ENCODE measurements around the gene RAB10. TPM values are rescaled to one million over a fixed set of nuclear protein-coding genes. Genes with fewer than 3 reads are reported as not detected.

Gene RAB10
- total and polyA plus RNA-seq, 9 of the 15 experiments (the other 6 are each of a cell fraction or from before 2014, with no cell fraction given): 25.1 to 214 (median 157) TPM

DNA sequence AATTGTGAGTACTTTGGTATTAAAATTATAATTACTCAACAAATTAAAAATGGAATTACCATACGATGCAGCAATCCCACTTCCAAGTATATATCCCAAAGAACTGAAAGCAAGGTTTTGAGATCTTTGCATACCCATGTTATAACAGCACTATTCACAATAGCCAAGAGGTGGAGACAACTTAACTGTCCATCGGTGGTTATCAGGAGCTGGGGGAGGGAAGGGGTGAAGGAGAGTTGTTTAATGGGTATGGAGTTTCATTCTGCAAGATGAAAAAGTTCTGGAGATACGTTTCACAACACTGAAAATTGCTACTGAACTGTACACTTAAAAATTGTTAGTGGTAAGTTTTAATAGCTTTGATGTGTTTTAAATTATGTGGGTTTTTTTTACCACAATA lies 25.7 kb downstream of the RAB10 start (continued):
- TF ChIP-seq JUND (IDR thresholded peaks at IDR 0.05; ENCODE audit: borderline replicate concordance, low read depth, low read length) (peak; percentile 39; the same call in 1 of the 2 replicates), JUND (tag; IDR thresholded peaks at IDR 0.05; ENCODE audit: borderline replicate concordance, low read depth, low read length) (no peak), SIRT6 (IDR thresholded peaks at IDR 0.05; ENCODE audit: low read depth, low read length) (no peak), ZNF551 (CRISPR knock-in tag; IDR thresholded peaks at IDR 0.05) (no peak), ZNF165 (CRISPR knock-in tag; IDR thresholded peaks at IDR 0.05; ENCODE audit: borderline replicate concordance) (no peak), ERF (CRISPR knock-in tag; IDR thresholded peaks at IDR 0.05) (no peak), TAL1 (IDR thresholded peaks at IDR 0.05) (no peak), PRPF4 (IDR thresholded peaks at IDR 0.05; ENCODE audit: insufficient read depth, low read depth, low read length, poor library complexity, severe bottlenecking) (no peak), ARID1B (IDR thresholded peaks at IDR 0.05) (peak; percentile 30; the same call in 1 of the 2 replicates), ZNF583 (CRISPR knock-in tag; IDR thresholded peaks at IDR 0.05) (no peak), RBM17 (IDR thresholded peaks at IDR 0.05; ENCODE audit: borderline replicate concordance, low read depth, low read length) (no peak), BHLHE40 (IDR thresholded peaks at IDR 0.05; ENCODE audit: low read length) (no peak), E2F3 (CRISPR knock-in tag; IDR thresholded peaks at IDR 0.05) (no peak), KLF16 (IDR thresholded peaks at IDR 0.05) (0 out of 2 replicates have a peak, but pooled peaks have one; percentile 42), BRF1 (IDR thresholded peaks at IDR 0.05; ENCODE audit: borderline replicate concordance, extremely low read depth, insufficient read length) (no peak), ZNF121 (CRISPR knock-in tag; conservative IDR thresholded peaks at IDR 0.05) (no peak), PHF21A (IDR thresholded peaks at IDR 0.05; ENCODE audit: borderline replicate concordance, low read depth) (no peak), NEUROD1 (IDR thresholded peaks at IDR 0.05; ENCODE audit: borderline replicate concordance, low read depth, low read length, partially characterized antibody) (no peak)
- TF ChIP-seq, protein P1, sequence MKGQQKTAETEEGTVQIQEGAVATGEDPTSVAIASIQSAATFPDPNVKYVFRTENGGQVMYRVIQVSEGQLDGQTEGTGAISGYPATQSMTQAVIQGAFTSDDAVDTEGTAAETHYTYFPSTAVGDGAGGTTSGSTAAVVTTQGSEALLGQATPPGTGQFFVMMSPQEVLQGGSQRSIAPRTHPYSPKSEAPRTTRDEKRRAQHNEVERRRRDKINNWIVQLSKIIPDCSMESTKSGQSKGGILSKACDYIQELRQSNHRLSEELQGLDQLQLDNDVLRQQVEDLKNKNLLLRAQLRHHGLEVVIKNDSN (CRISPR knock-in tag; IDR thresholded peaks at IDR 0.05): no peak
- TF ChIP-seq, protein P2, sequence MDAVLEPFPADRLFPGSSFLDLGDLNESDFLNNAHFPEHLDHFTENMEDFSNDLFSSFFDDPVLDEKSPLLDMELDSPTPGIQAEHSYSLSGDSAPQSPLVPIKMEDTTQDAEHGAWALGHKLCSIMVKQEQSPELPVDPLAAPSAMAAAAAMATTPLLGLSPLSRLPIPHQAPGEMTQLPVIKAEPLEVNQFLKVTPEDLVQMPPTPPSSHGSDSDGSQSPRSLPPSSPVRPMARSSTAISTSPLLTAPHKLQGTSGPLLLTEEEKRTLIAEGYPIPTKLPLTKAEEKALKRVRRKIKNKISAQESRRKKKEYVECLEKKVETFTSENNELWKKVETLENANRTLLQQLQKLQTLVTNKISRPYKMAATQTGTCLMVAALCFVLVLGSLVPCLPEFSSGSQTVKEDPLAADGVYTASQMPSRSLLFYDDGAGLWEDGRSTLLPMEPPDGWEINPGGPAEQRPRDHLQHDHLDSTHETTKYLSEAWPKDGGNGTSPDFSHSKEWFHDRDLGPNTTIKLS (IDR thresholded peaks at IDR 0.05; ENCODE audit: borderline replicate concordance, low read depth): no peak
- TF ChIP-seq, protein P3, sequence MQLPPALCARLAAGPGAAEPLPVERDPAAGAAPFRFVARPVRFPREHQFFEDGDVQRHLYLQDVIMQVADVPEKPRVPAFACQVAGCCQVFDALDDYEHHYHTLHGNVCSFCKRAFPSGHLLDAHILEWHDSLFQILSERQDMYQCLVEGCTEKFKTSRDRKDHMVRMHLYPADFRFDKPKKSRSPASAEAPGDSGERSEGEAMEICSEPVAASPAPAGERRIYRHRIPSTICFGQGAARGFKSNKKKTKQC (CRISPR knock-in tag; IDR thresholded peaks at IDR 0.05): no peak
- TF ChIP-seq, protein P4, sequence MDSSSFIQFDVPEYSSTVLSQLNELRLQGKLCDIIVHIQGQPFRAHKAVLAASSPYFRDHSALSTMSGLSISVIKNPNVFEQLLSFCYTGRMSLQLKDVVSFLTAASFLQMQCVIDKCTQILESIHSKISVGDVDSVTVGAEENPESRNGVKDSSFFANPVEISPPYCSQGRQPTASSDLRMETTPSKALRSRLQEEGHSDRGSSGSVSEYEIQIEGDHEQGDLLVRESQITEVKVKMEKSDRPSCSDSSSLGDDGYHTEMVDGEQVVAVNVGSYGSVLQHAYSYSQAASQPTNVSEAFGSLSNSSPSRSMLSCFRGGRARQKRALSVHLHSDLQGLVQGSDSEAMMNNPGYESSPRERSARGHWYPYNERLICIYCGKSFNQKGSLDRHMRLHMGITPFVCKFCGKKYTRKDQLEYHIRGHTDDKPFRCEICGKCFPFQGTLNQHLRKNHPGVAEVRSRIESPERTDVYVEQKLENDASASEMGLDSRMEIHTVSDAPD (CRISPR knock-in tag; IDR thresholded peaks at IDR 0.05): no peak
- TF ChIP-seq, protein P5, sequence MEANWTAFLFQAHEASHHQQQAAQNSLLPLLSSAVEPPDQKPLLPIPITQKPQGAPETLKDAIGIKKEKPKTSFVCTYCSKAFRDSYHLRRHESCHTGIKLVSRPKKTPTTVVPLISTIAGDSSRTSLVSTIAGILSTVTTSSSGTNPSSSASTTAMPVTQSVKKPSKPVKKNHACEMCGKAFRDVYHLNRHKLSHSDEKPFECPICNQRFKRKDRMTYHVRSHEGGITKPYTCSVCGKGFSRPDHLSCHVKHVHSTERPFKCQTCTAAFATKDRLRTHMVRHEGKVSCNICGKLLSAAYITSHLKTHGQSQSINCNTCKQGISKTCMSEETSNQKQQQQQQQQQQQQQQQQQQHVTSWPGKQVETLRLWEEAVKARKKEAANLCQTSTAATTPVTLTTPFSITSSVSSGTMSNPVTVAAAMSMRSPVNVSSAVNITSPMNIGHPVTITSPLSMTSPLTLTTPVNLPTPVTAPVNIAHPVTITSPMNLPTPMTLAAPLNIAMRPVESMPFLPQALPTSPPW (CRISPR knock-in tag; IDR thresholded peaks at IDR 0.05): peak; percentile 62
- TF ChIP-seq, protein P6, sequence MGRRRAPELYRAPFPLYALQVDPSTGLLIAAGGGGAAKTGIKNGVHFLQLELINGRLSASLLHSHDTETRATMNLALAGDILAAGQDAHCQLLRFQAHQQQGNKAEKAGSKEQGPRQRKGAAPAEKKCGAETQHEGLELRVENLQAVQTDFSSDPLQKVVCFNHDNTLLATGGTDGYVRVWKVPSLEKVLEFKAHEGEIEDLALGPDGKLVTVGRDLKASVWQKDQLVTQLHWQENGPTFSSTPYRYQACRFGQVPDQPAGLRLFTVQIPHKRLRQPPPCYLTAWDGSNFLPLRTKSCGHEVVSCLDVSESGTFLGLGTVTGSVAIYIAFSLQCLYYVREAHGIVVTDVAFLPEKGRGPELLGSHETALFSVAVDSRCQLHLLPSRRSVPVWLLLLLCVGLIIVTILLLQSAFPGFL (CRISPR knock-in tag; IDR thresholded peaks at IDR 0.05): no peak
